ENCODE data around the gene COL4A1. TPM values are rescaled to one million over a fixed set of nuclear protein-coding genes. Genes with fewer than 3 reads are reported as not detected.

COL4A1 gene
- total and polyA plus RNA-seq, 2 donors from 2014 or later, result 53.0 to 218 TPM

DNA sequence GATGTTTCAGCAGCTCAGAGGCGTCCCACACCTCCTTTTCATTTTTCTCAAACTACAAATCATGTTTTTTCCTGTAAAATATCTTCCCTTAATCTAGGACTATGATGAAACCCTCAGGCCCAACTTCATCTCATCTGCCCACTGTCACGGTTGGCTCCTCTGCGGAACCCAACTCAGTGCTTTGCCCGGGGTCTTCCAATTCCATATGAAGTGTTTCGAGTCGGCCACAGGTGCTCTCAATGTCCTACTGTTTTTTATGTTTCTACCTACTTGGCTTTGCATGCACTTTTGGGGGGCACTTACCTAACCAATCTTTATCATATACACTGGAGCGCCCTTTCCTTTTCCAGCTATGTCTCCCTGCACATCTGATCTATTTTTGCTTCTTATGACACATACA, 28.1 kb downstream of the COL4A1 start:
- Histone ChIP-seq H3K9ac (ENCODE audit: low read length in 3 of 3) (no peak overlapping the region), H3K9me3 (ENCODE audit: control insufficient read depth in 2 of 3, insufficient read depth in 1 of 3, low read length in 3 of 3) (no peaks in the 10 kb centered on the region), H3K27ac (ENCODE audit: low read depth in 2 of 2, low read length in 2 of 2) (no peak overlapping the region), H3K4me3 (ENCODE audit: low read length in 3 of 3) (no peak overlapping the region), H3K27me3 (ENCODE audit: control insufficient read depth, insufficient read depth, low read length) (no peaks in the 10 kb centered on the region), H3K4me1 (ENCODE audit: control insufficient read depth in 2 of 3, insufficient read depth in 2 of 3, low read depth in 1 of 3, low read length in 3 of 3) (peaks cover 0 to 6% (median 5%) of the 10 kb centered on the region in 3 donors), H3K36me3 (ENCODE audit: control insufficient read depth in 2 of 3, insufficient read depth in 3 of 3, low read length in 3 of 3) (peaks cover 0 to 2% (median 0%) of the 10 kb centered on the region in 3 donors)
- TF ChIP-seq, protein P1, sequence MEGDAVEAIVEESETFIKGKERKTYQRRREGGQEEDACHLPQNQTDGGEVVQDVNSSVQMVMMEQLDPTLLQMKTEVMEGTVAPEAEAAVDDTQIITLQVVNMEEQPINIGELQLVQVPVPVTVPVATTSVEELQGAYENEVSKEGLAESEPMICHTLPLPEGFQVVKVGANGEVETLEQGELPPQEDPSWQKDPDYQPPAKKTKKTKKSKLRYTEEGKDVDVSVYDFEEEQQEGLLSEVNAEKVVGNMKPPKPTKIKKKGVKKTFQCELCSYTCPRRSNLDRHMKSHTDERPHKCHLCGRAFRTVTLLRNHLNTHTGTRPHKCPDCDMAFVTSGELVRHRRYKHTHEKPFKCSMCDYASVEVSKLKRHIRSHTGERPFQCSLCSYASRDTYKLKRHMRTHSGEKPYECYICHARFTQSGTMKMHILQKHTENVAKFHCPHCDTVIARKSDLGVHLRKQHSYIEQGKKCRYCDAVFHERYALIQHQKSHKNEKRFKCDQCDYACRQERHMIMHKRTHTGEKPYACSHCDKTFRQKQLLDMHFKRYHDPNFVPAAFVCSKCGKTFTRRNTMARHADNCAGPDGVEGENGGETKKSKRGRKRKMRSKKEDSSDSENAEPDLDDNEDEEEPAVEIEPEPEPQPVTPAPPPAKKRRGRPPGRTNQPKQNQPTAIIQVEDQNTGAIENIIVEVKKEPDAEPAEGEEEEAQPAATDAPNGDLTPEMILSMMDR (IDR thresholded peaks at IDR 0.05; ENCODE audit: borderline replicate concordance, extremely low read depth, insufficient read depth), result no peak
- no peak for FAIRE-seq
- no peak for DNase-seq
- intact Hi-C loops (cut with DNase I), result no loop called here

DNA sequence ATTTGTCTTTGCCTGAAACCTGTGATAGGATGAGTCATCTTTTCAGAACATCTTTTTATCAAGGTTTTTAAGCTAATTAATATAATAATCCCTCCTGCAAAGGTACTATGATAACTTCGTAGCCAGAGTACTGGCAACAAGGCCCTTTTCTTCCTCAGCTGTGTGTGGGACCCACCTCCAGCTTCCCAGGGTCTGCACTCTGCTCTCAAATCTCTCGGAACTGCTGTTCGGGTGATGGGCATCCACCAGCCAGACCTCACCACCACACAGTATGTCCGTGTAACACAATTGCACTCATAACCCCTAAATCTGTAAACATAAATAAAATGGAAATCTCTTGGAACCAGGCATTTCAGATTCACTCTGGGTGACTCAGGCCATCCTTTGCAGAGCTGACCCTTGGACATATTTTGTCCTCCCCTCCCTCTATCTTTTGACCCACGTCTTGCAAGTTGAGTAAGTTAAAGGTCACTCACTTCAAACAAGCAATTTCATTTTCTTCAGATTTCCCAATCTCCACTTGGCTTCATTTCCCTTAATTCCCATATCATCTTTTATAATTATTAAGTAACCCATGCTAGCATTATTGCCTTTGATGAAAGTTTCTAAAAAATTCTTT, 29.5 kb downstream of the COL4A1 start:
- Histone ChIP-seq H3K27ac (ENCODE audit: low read depth in 2 of 2, low read length in 2 of 2) (no peak overlapping the region), H3K36me3 (ENCODE audit: control insufficient read depth in 2 of 3, insufficient read depth in 3 of 3, low read length in 3 of 3) (peaks cover 0 to 2% (median 0%) of the 10 kb centered on the region in 3 donors), H3K4me3 (ENCODE audit: low read length in 3 of 3) (no peak overlapping the region), H3K9me3 (ENCODE audit: control insufficient read depth in 2 of 3, insufficient read depth in 1 of 3, low read length in 3 of 3) (no peaks in the 10 kb centered on the region), H3K4me1 (ENCODE audit: control insufficient read depth in 2 of 3, insufficient read depth in 2 of 3, low read depth in 1 of 3, low read length in 3 of 3) (peaks cover 0 to 6% (median 5%) of the 10 kb centered on the region in 3 donors), H3K9ac (ENCODE audit: low read length in 3 of 3) (no peak overlapping the region), H3K27me3 (ENCODE audit: control insufficient read depth, insufficient read depth, low read length) (no peaks in the 10 kb centered on the region)
- TF ChIP-seq, protein P1 (IDR thresholded peaks at IDR 0.05; ENCODE audit: borderline replicate concordance, extremely low read depth, insufficient read depth), result no peak
- DNase-seq, result no peak
- no peak for FAIRE-seq
- intact Hi-C loops (cut with DNase I), result no loop called here

DNA sequence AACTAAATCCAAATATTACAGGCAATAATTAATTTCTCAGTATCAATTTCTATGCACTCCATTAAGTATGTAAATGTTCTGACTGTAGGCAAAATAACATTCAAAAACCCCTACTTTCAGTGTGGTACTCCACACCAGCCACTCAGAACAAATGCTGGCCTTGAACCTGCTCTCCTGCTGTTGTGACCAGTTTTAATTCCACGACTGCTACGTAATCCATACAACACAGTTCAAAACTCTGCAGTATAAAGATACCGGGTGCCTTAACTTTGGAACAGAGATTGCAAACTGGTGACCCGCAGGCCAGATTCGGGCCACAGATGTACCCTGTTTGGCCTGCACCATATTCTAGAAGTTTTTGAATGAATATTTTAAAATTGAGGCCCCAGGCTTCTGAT, 30.4 kb downstream of the COL4A1 start:
- intact Hi-C loops (cut with DNase I), result no loop called here
- Histone ChIP-seq H3K27ac (ENCODE audit: low read depth in 2 of 2, low read length in 2 of 2) (no peak overlapping the region), H3K36me3 (ENCODE audit: control insufficient read depth in 2 of 3, insufficient read depth in 3 of 3, low read length in 3 of 3) (no peaks in the 10 kb centered on the region), H3K9ac (ENCODE audit: low read length in 3 of 3) (no peak overlapping the region), H3K27me3 (ENCODE audit: control insufficient read depth, insufficient read depth, low read length) (no peaks in the 10 kb centered on the region), H3K9me3 (ENCODE audit: control insufficient read depth in 2 of 3, insufficient read depth in 1 of 3, low read length in 3 of 3) (no peaks in the 10 kb centered on the region), H3K4me3 (ENCODE audit: low read length in 3 of 3) (no peak overlapping the region), H3K4me1 (ENCODE audit: control insufficient read depth in 2 of 3, insufficient read depth in 2 of 3, low read depth in 1 of 3, low read length in 3 of 3) (peaks cover 0 to 6% (median 5%) of the 10 kb centered on the region in 3 donors)
- TF ChIP-seq, protein P1 (IDR thresholded peaks at IDR 0.05; ENCODE audit: borderline replicate concordance, extremely low read depth, insufficient read depth), result no peak
- FAIRE-seq (no peak), DNase-seq (no peak)
